ENCODE data around the gene ZNF878. TPM values are rescaled to one million over a fixed set of nuclear protein-coding genes. Genes with fewer than 3 reads are reported as not detected.

The ZNF878 gene
- total and polyA plus RNA-seq, 2 of the 13 experiments (the other 11 are each of a cell fraction or from before 2014, with no cell fraction given) = 0.46 to 5.2 TPM

DNA sequence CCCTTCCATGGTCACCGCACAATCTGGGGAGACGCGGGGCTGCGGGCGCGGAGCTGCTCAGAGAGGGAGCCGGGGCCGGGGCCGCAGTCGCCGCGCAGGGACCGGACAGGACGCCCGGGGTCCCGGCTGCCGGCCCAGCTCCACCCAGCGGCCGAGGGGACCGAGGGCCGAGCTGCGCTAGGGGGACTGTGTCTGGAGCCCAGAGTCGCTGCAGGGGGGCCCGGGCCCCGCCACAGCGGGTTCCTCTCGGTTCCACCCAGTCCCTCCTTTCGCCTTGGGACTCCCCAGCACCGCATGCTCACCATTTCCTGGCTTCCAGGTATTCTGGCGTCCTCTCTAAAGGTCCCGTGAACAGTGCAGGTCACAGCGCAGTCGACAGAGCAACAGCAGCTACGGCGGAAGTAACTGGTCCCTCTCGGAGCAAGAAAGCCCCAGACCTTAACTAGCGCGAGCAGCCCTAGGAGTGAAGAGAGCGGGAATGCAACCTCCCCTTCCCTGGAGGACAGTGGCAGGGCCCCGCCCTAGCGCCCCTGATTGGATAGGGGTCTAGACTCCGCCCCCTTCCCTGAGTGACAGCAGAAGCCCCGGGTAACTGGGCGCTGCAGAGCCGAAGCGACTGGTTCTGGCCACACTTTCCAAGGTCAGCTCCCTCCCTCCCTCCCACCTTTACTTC, at the start of gene ZNF878 (continued):
- TF ChIP-seq, protein P1, sequence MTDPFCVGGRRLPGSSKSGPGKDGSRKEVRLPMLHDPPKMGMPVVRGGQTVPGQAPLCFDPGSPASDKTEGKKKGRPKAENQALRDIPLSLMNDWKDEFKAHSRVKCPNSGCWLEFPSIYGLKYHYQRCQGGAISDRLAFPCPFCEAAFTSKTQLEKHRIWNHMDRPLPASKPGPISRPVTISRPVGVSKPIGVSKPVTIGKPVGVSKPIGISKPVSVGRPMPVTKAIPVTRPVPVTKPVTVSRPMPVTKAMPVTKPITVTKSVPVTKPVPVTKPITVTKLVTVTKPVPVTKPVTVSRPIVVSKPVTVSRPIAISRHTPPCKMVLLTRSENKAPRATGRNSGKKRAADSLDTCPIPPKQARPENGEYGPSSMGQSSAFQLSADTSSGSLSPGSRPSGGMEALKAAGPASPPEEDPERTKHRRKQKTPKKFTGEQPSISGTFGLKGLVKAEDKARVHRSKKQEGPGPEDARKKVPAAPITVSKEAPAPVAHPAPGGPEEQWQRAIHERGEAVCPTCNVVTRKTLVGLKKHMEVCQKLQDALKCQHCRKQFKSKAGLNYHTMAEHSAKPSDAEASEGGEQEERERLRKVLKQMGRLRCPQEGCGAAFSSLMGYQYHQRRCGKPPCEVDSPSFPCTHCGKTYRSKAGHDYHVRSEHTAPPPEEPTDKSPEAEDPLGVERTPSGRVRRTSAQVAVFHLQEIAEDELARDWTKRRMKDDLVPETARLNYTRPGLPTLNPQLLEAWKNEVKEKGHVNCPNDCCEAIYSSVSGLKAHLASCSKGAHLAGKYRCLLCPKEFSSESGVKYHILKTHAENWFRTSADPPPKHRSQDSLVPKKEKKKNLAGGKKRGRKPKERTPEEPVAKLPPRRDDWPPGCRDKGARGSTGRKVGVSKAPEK (CRISPR knock-in tag; IDR thresholded peaks at IDR 0.05; ENCODE audit: borderline replicate concordance) = peak; percentile 91; the same call in 1 of the 2 replicates
- no peak for TF ChIP-seq ZNF652 (CRISPR knock-in tag; IDR thresholded peaks at IDR 0.05; ENCODE audit: borderline replicate concordance, low read depth)
- TF ChIP-seq KAT8 (CRISPR knock-in tag; IDR thresholded peaks at IDR 0.05) = peak; percentile 82
- no peak for TF ChIP-seq TCF7L2 (IDR thresholded peaks at IDR 0.05; ENCODE audit: low read depth, low read length)
- TF ChIP-seq CHD4 (IDR thresholded peaks at IDR 0.05; ENCODE audit: borderline replicate concordance, low read length) = no peak
- TF ChIP-seq, protein P2, sequence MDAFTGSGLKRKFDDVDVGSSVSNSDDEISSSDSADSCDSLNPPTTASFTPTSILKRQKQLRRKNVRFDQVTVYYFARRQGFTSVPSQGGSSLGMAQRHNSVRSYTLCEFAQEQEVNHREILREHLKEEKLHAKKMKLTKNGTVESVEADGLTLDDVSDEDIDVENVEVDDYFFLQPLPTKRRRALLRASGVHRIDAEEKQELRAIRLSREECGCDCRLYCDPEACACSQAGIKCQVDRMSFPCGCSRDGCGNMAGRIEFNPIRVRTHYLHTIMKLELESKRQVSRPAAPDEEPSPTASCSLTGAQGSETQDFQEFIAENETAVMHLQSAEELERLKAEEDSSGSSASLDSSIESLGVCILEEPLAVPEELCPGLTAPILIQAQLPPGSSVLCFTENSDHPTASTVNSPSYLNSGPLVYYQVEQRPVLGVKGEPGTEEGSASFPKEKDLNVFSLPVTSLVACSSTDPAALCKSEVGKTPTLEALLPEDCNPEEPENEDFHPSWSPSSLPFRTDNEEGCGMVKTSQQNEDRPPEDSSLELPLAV (CRISPR knock-in tag; conservative IDR thresholded peaks at IDR 0.05; ENCODE audit: low read depth) = no peak
- TF ChIP-seq, protein P3, sequence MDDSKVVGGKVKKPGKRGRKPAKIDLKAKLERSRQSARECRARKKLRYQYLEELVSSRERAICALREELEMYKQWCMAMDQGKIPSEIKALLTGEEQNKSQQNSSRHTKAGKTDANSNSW (CRISPR knock-in tag; IDR thresholded peaks at IDR 0.05; ENCODE audit: borderline replicate concordance) = no peak
- TF ChIP-seq IKZF1 (IDR thresholded peaks at IDR 0.05) = no peak
- no peak; the same call in 1 of the 2 replicates for TF ChIP-seq ZNF333 (CRISPR knock-in tag; IDR thresholded peaks at IDR 0.05; ENCODE audit: borderline replicate concordance)
- TF ChIP-seq ZSCAN31 (CRISPR knock-in tag; IDR thresholded peaks at IDR 0.05; ENCODE audit: low read depth) = peak; percentile 96
- peak; percentile 77; the same call in 1 of the 2 replicates for TF ChIP-seq CBX5 (CRISPR knock-in tag; IDR thresholded peaks at IDR 0.05; ENCODE audit: borderline replicate concordance)
- TF ChIP-seq ZNF282 (IDR thresholded peaks at IDR 0.05; ENCODE audit: partially characterized antibody) = no peak
- no peak for TF ChIP-seq ZBTB1 (CRISPR knock-in tag; IDR thresholded peaks at IDR 0.05; ENCODE audit: borderline replicate concordance)
- peak; percentile 68 for TF ChIP-seq ELF1 (CRISPR knock-in tag; IDR thresholded peaks at IDR 0.05)
- no peak for TF ChIP-seq ZBTB8A (CRISPR knock-in tag; IDR thresholded peaks at IDR 0.05; ENCODE audit: borderline replicate concordance, low read depth)
- TF ChIP-seq, protein P4, sequence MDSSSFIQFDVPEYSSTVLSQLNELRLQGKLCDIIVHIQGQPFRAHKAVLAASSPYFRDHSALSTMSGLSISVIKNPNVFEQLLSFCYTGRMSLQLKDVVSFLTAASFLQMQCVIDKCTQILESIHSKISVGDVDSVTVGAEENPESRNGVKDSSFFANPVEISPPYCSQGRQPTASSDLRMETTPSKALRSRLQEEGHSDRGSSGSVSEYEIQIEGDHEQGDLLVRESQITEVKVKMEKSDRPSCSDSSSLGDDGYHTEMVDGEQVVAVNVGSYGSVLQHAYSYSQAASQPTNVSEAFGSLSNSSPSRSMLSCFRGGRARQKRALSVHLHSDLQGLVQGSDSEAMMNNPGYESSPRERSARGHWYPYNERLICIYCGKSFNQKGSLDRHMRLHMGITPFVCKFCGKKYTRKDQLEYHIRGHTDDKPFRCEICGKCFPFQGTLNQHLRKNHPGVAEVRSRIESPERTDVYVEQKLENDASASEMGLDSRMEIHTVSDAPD (CRISPR knock-in tag; IDR thresholded peaks at IDR 0.05) = 0 out of 2 replicates have a peak, but pooled peaks have one; percentile 53
- TF ChIP-seq ZNF30 (CRISPR knock-in tag; IDR thresholded peaks at IDR 0.05) = no peak
- TF ChIP-seq AKAP8 (CRISPR knock-in tag; IDR thresholded peaks at IDR 0.05) = no peak
- no peak; the same call in 1 of the 2 replicates for TF ChIP-seq ZSCAN21 (CRISPR knock-in tag; IDR thresholded peaks at IDR 0.05; ENCODE audit: borderline replicate concordance)
- TF ChIP-seq PHF8 (CRISPR knock-in tag; IDR thresholded peaks at IDR 0.05) = peak; percentile 78
- TF ChIP-seq ZFX (CRISPR knock-in tag; IDR thresholded peaks at IDR 0.05; ENCODE audit: low read depth) = peak; percentile 87
- TF ChIP-seq, protein P5, sequence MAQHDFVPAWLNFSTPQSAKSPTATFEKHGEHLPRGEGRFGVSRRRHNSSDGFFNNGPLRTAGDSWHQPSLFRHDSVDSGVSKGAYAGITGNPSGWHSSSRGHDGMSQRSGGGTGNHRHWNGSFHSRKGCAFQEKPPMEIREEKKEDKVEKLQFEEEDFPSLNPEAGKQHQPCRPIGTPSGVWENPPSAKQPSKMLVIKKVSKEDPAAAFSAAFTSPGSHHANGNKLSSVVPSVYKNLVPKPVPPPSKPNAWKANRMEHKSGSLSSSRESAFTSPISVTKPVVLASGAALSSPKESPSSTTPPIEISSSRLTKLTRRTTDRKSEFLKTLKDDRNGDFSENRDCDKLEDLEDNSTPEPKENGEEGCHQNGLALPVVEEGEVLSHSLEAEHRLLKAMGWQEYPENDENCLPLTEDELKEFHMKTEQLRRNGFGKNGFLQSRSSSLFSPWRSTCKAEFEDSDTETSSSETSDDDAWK (CRISPR knock-in tag; IDR thresholded peaks at IDR 0.05) = no peak
- TF ChIP-seq ZNF878 (CRISPR knock-in tag; IDR thresholded peaks at IDR 0.05) = peak; percentile 88
